Mucosa of descending colon (tissue), 3 donors: ENCODE results near the gene TMEM273. TPM values are rescaled to one million over a fixed set of nuclear protein-coding genes. Genes with fewer than 3 reads are reported as not detected.

ENCODE experiments used
- ATAC-seq: fragments of 200-7000 bp; cut with Tn5 transposase; one replicate; pipeline ENCODE4 v1.9.1; 2020; ENCODE audit warnings: mild to moderate bottlenecking, moderate library complexity
- DNase-seq, 3 donors: peaks; one replicate each; pipeline ENCODE4 v3.0.0-alpha.2; 2020
- H3K36me3 ChIP-seq: fragments of 200-600 bp; one replicate; pipeline ENCODE4 v1.8.0; 2021; ENCODE audit warnings: low read depth, mild to moderate bottlenecking
- H3K4me1 ChIP-seq: fragments of 200-600 bp; one replicate; pipeline ENCODE4 v1.8.0; 2021; ENCODE audit warnings: low read depth, mild to moderate bottlenecking
- H3K4me3 ChIP-seq: fragments of 200-600 bp; one replicate; pipeline ENCODE4 v1.8.0; 2021; ENCODE audit warnings: mild to moderate bottlenecking
- H3K9me3 ChIP-seq: fragments of 200-600 bp; one replicate; pipeline ENCODE4 v1.8.0; 2021; ENCODE audit warnings: mild to moderate bottlenecking
- CTCF ChIP-seq: fragments of 200-600 bp; IDR thresholded peaks from one replicate; pipeline ENCODE4 v1.8.0; 2022; ENCODE audit warnings: antibody characterized with exemption, mild to moderate bottlenecking
- intact Hi-C, 2 donors: fragments of 100-400 bp; cut with DNase I in 1 of 2; cut with micrococcal nuclease in 1 of 2; formaldehyde crosslinking; loops; one replicate each; pipeline versions ENCODE4 v1.11.0 to v1.11.1; 2022; cut with DNase I, micrococcal nuclease
- total RNA-seq, 3 donors: library from RNA; stranded (reverse); fragmentation: NEBNext Ultra II Directional in 2 of 3; extraction: Animal tissue kit (Norgen Biotek cat#: 25700) in 2 of 3; gene quantifications; one replicate each; pipeline versions ENCODE4 v1.2.1 to v1.2.4, GENCODE V29; 2021 to 2023
- donor health status: DM: no; HTN: no; CAD: no; lungs with moderate emphysema.
- donor health status: DM: no; HTN: no; CAD: no.
- donor health status: DM: no; HTN: yes; CAD: no.

Gene TMEM273
- total RNA-seq, 3 donors from 2014 or later, result 4.8 to 12.7 (median 7.0) TPM

- H3K9me3 ChIP-seq, result no peaks in the 10 kb centered on the region
- no peak overlapping the region for H3K4me3 ChIP-seq
- no peak for TF ChIP-seq CTCF
- DNase-seq, result no peak
- no peaks in the 10 kb centered on the region for H3K4me1 ChIP-seq
- intact Hi-C loops, result no loop called here
- ATAC-seq, result no peak
- H3K36me3 ChIP-seq, result no peaks in the 10 kb centered on the region
These were observed 35.1 kb downstream of the TMEM273 start for GRCh38 chr10:49153115-49153514.

- intact Hi-C loops, result no loop called here
- no peak for TF ChIP-seq CTCF
- ATAC-seq, result no peak
These were observed 35.5 kb downstream of the TMEM273 start for GRCh38 chr10:49152663-49153062.

GRCh38 chr10:49152037-49152436, 36.2 kb downstream of the TMEM273 start:
- intact Hi-C loops, result no loop called here
- Histone ChIP-seq H3K4me3 (no peak overlapping the region), H3K9me3 (peaks cover 6% of the 10 kb centered on the region), H3K4me1 (no peaks in the 10 kb centered on the region), H3K36me3 (no peaks in the 10 kb centered on the region)
- no peak for DNase-seq
- ATAC-seq, result no peak
- no peak for TF ChIP-seq CTCF

More at GRCh38 chr10:49152663-49153062, 35.5 kb downstream of the TMEM273 start:
- Histone ChIP-seq H3K4me1 (no peaks in the 10 kb centered on the region), H3K9me3 (peaks cover 3% of the 10 kb centered on the region), H3K4me3 (no peak overlapping the region), H3K36me3 (no peaks in the 10 kb centered on the region)
- DNase-seq, result no peak

- Histone ChIP-seq H3K4me3 (no peak overlapping the region), H3K9me3 (peaks cover 6% of the 10 kb centered on the region), H3K36me3 (no peaks in the 10 kb centered on the region), H3K4me1 (no peaks in the 10 kb centered on the region)
- DNase-seq (no peak), ATAC-seq (no peak)
- intact Hi-C loops, result no loop called here
- TF ChIP-seq CTCF, result no peak
These were observed 36.7 kb downstream of the TMEM273 start for GRCh38 chr10:49151481-49151880.

- ATAC-seq (no peak), DNase-seq (no peak)
- no peak overlapping the region for H3K4me3 ChIP-seq
- peaks cover 6% of the 10 kb centered on the region for H3K9me3 ChIP-seq
- intact Hi-C loops, result no loop called here
- H3K36me3 ChIP-seq, result no peaks in the 10 kb centered on the region
- no peaks in the 10 kb centered on the region for H3K4me1 ChIP-seq
- TF ChIP-seq CTCF, result no peak
These were observed 37.2 kb downstream of the TMEM273 start for GRCh38 chr10:49151025-49151445.

GRCh38 chr10:49150426-49150825, 37.8 kb downstream of the TMEM273 start:
- TF ChIP-seq CTCF, result no peak

More at GRCh38 chr10:49150426-49150825, 37.8 kb downstream of the TMEM273 start:
- ATAC-seq (no peak), DNase-seq (no peak)
- intact Hi-C loops, result no loop called here
- no peaks in the 10 kb centered on the region for H3K36me3 ChIP-seq
- H3K9me3 ChIP-seq, result peaks cover 6% of the 10 kb centered on the region
- no peaks in the 10 kb centered on the region for H3K4me1 ChIP-seq
- H3K4me3 ChIP-seq, result no peak overlapping the region
